PC-9 (cell line): Measurements from ENCODE around the gene ADI1. TPM values are rescaled to one million over a fixed set of nuclear protein-coding genes. Genes with fewer than 3 reads are reported as not detected.

ENCODE experiments used
- BruUV-seq: library from RNA; stranded (reverse); fragments of 400-500 nt; replicated peaks from 2 replicates; lab custom pipeline; 2021; lab: Mats Ljungman, UMichigan
- CTCF ChIA-PET: fragments of 300-600 bp; sonication (Branson Sonifier 250); formaldehyde crosslinking; loops from one replicate; lab custom pipeline; 2022; ENCODE audit warnings: antibody characterized with exemption; lab: Charles Lee
- POLR2A ChIA-PET: fragments of 300-600 bp; sonication (Branson Sonifier 250); formaldehyde crosslinking; loops from one replicate; lab custom pipeline; 2022; ENCODE audit warnings: antibody characterized with exemption; ENCODE audit not compliant: unreplicated experiment; lab: Charles Lee
- DNase-seq, 2 experiments: peaks; one replicate each; pipeline versions ENCODE4 v3.0.0 to v3.0.0-alpha.2; 2015 to 2022; ENCODE audit warnings: mixed read lengths in 1 of 2
- H2AFZ ChIP-seq: fragments of 200-600 bp; sonication (generic); 2 replicates; pipeline ENCODE4 v1.8.1; 2017; ENCODE audit warnings: antibody characterized with exemption
- H3F3A ChIP-seq: fragments of 200-600 bp; sonication (generic); 2 replicates; pipeline ENCODE4 v1.8.1; 2017; ENCODE audit warnings: antibody characterized with exemption, mild to moderate bottlenecking, low read depth; ENCODE audit not compliant: insufficient read depth
- H3K27ac ChIP-seq: fragments of 200-600 bp; sonication (generic); 2 replicates; pipeline ENCODE4 v1.6.1; 2016; ENCODE audit warnings: mixed run types
- H3K27me3 ChIP-seq: fragments of 200-600 bp; sonication (generic); 2 replicates; pipeline ENCODE4 v1.6.1; 2016; ENCODE audit warnings: low read depth, mixed run types; ENCODE audit not compliant: insufficient read depth
- H3K36me3 ChIP-seq: fragments of 200-600 bp; sonication (generic); 2 replicates; pipeline ENCODE4 v1.6.1; 2016; ENCODE audit warnings: low read depth, mixed run types
- H3K4me1 ChIP-seq: fragments of 200-600 bp; sonication (generic); replicated peaks from 2 replicates; pipeline ENCODE4 v1.6.1; 2016; ENCODE audit warnings: mixed run types; ENCODE audit not compliant: insufficient read depth
- H3K4me2 ChIP-seq: fragments of 200-600 bp; sonication (generic); 2 replicates; pipeline ENCODE4 v1.6.1; 2017; ENCODE audit warnings: mixed run types
- H3K4me3 ChIP-seq: fragments of 200-600 bp; sonication (generic); 2 replicates; pipeline ENCODE4 v1.6.1; 2016; ENCODE audit warnings: mixed run types
- H3K79me2 ChIP-seq: fragments of 200-600 bp; sonication (generic); 2 replicates; pipeline ENCODE4 v1.6.1; 2017; ENCODE audit warnings: low read depth, mixed run types
- H3K9me2 ChIP-seq: fragments of 200-600 bp; sonication (generic); 2 replicates; pipeline ENCODE4 v1.8.1; 2017; ENCODE audit warnings: mild to moderate bottlenecking; ENCODE audit not compliant: insufficient read depth
- H3K9me3 ChIP-seq: fragments of 200-600 bp; sonication (generic); 2 replicates; pipeline ENCODE4 v1.8.1; 2016; ENCODE audit warnings: low read depth; ENCODE audit not compliant: insufficient read depth
- H4K20me1 ChIP-seq: fragments of 200-600 bp; sonication (generic); 2 replicates; pipeline ENCODE4 v1.8.1; 2017; ENCODE audit not compliant: insufficient read depth
- CTCF ChIP-seq: fragments of 200-600 bp; sonication (generic); conservative IDR thresholded peaks from 2 replicates; pipeline ENCODE4 v1.6.1; 2017; ENCODE audit warnings: mixed run types, antibody characterized with exemption, mild to moderate bottlenecking, moderate library complexity
- EZH2 ChIP-seq: fragments of 200-600 bp; sonication (generic); IDR thresholded peaks from 2 replicates; pipeline ENCODE4 v1.8.0; 2017; ENCODE audit warnings: antibody characterized with exemption, low read depth
- intact Hi-C: fragments of 100-400 bp; cut with micrococcal nuclease; formaldehyde crosslinking; loops from one replicate; pipeline ENCODE4 v1.10.0; 2022; ENCODE audit not compliant: unreplicated experiment
- total RNA-seq: library from RNA; stranded (reverse); gene quantifications from 2 replicates; pipeline ENCODE4 v1.2.3, GENCODE V29; 2021

Gene ADI1
- total RNA-seq, 1 experiment from 2014 or later, result 54.5 TPM

- Histone ChIP-seq H3K9me2 (no peaks in the 10 kb centered on the region), H3K27ac (no peak overlapping the region), H3K4me1 (no peaks in the 10 kb centered on the region), H3F3A (peaks cover 3% of the 10 kb centered on the region; the same call in 1 of the 2 replicates), H3K36me3 (no peaks in the 10 kb centered on the region), H3K27me3 (no peaks in the 10 kb centered on the region), H4K20me1 (peaks cover 10% of the 10 kb centered on the region; the same call in 1 of the 2 replicates), H2AFZ (no peak overlapping the region), H3K9me3 (no peaks in the 10 kb centered on the region), H3K79me2 (no peaks in the 10 kb centered on the region), H3K4me3 (no peak overlapping the region), H3K4me2 (no peak overlapping the region)
- no TSS peak for BruUV-seq
- no peak for TF ChIP-seq EZH2
- DNase-seq, result no peak
- POLR2A ChIA-PET, result no interaction called here
- CTCF ChIA-PET, result no interaction called here
- intact Hi-C loops, result no loop called here
Measured at GRCh38 chr2:3459185-3460015, 59.9 kb downstream of the ADI1 start.

- POLR2A ChIA-PET, result no interaction called here
- no peaks in the 10 kb centered on the region for H3K9me2 ChIP-seq
- no peaks in the 10 kb centered on the region for H3F3A ChIP-seq
- H3K4me3 ChIP-seq, result no peak overlapping the region
- DNase-seq, result no peak
- H3K27ac ChIP-seq, result no peak overlapping the region
- H2AFZ ChIP-seq, result no peak overlapping the region
- H3K36me3 ChIP-seq, result no peaks in the 10 kb centered on the region
- no peaks in the 10 kb centered on the region for H3K4me1 ChIP-seq
- intact Hi-C loops, result no loop called here
- no TSS peak for BruUV-seq
- no peaks in the 10 kb centered on the region for H3K27me3 ChIP-seq
- H3K79me2 ChIP-seq, result no peaks in the 10 kb centered on the region
- TF ChIP-seq EZH2 (no peak), CTCF (no peak)
- H4K20me1 ChIP-seq, result peaks cover 10% of the 10 kb centered on the region; the same call in 1 of the 2 replicates
- no peaks in the 10 kb centered on the region for H3K9me3 ChIP-seq
- no peak overlapping the region for H3K4me2 ChIP-seq
- CTCF ChIA-PET, result no interaction called here
Measured at GRCh38 chr2:3458396-3459184, 60.7 kb downstream of the ADI1 start.

GRCh38 chr2:3457524-3458395 is 61.6 kb downstream of the ADI1 start:
- TF ChIP-seq CTCF (no peak), EZH2 (no peak)
- DNase-seq, result no peak
- Histone ChIP-seq H3K9me2 (no peaks in the 10 kb centered on the region), H2AFZ (no peak overlapping the region), H3K4me2 (no peak overlapping the region), H3K4me3 (no peak overlapping the region), H3K27me3 (no peaks in the 10 kb centered on the region), H3K36me3 (no peaks in the 10 kb centered on the region), H3K4me1 (no peaks in the 10 kb centered on the region), H3K27ac (no peak overlapping the region), H3K9me3 (no peaks in the 10 kb centered on the region), H3F3A (no peaks in the 10 kb centered on the region), H3K79me2 (no peaks in the 10 kb centered on the region), H4K20me1 (peaks cover 9% of the 10 kb centered on the region; the same call in 1 of the 2 replicates)
- CTCF ChIA-PET, result no interaction called here
- POLR2A ChIA-PET, result no interaction called here
- no TSS peak for BruUV-seq
- intact Hi-C loops, result no loop called here
